Measurements from ENCODE around the gene CERK. TPM values are rescaled to one million over a fixed set of nuclear protein-coding genes. Genes with fewer than 3 reads are reported as not detected.

CERK gene
- total RNA-seq, 1 experiment from 2014 or later = 11.6 TPM

- Mint-ChIP-seq H3K36me3 (ENCODE audit: insufficient read depth, unreplicated experiment) (peaks cover 4% of the 10 kb centered on the region), H3K27ac (ENCODE audit: low read depth, unreplicated experiment) (peak overlapping the region; percentile 82), H3K9me3 (ENCODE audit: unreplicated experiment) (no peaks in the 10 kb centered on the region), H3K4me1 (ENCODE audit: insufficient read depth, unreplicated experiment) (peaks cover 13% of the 10 kb centered on the region), H3K4me3 (ENCODE audit: unreplicated experiment) (no peak overlapping the region), H3K27me3 (ENCODE audit: insufficient read depth, unreplicated experiment) (peaks cover 10% of the 10 kb centered on the region)
- ChIA-PET POLR2A (no interaction called here), CTCF (interaction anchor here (0.9 to 1.2 kb wide), 3 partner anchors 9 to 187 kb away, joined by 3 read pairs; no protein-coding TSS in a partner anchor)
- intact Hi-C loops (cut with micrococcal nuclease) = no loop called here
- DNase-seq (ENCODE audit: unreplicated experiment) = no peak
- no TSS peak for BruUV-seq (replicated peaks)
- TF ChIP-seq CTCF (IDR thresholded peaks at IDR 0.05; ENCODE audit: unreplicated experiment) = no peak
Measured at GRCh38 chr22:46750530-46750800, 12.4 kb upstream of the CERK start.

- no peak overlapping the region for H3K4me3 Mint-ChIP-seq (ENCODE audit: unreplicated experiment)
- intact Hi-C loops (cut with micrococcal nuclease) = no loop called here
- POLR2A ChIA-PET = no interaction called here
- peak overlapping the region; percentile 82 for H3K27ac Mint-ChIP-seq (ENCODE audit: low read depth, unreplicated experiment)
- DNase-seq (ENCODE audit: unreplicated experiment) = no peak
- H3K9me3 Mint-ChIP-seq (ENCODE audit: unreplicated experiment) = no peaks in the 10 kb centered on the region
- no peak for TF ChIP-seq CTCF (IDR thresholded peaks at IDR 0.05; ENCODE audit: unreplicated experiment)
- CTCF ChIA-PET = interaction anchor here (0.6 to 1.2 kb wide), 4 partner anchors 9 to 283 kb away, joined by 3 to 4 read pairs (median 3); no protein-coding TSS in a partner anchor
- peaks cover 10% of the 10 kb centered on the region for H3K4me1 Mint-ChIP-seq (ENCODE audit: insufficient read depth, unreplicated experiment)
- peaks cover 4% of the 10 kb centered on the region for H3K36me3 Mint-ChIP-seq (ENCODE audit: insufficient read depth, unreplicated experiment)
- BruUV-seq (replicated peaks) = no TSS peak
- H3K27me3 Mint-ChIP-seq (ENCODE audit: insufficient read depth, unreplicated experiment) = peaks cover 10% of the 10 kb centered on the region
Measured at GRCh38 chr22:46749682-46750529, 11.9 kb upstream of the CERK start.

GRCh38 chr22:46748908-46749675 is 11.0 kb upstream of the CERK start:
- no peak for TF ChIP-seq CTCF (IDR thresholded peaks at IDR 0.05; ENCODE audit: unreplicated experiment)
- H3K36me3 Mint-ChIP-seq (ENCODE audit: insufficient read depth, unreplicated experiment) = no peaks in the 10 kb centered on the region
- H3K27me3 Mint-ChIP-seq (ENCODE audit: insufficient read depth, unreplicated experiment) = peaks cover 10% of the 10 kb centered on the region
- BruUV-seq (replicated peaks) = no TSS peak
- H3K9me3 Mint-ChIP-seq (ENCODE audit: unreplicated experiment) = no peaks in the 10 kb centered on the region
- intact Hi-C loops (cut with micrococcal nuclease) = no loop called here
- ChIA-PET CTCF (interaction anchor here (0.6 to 2.4 kb wide), 3 partner anchors 10 to 284 kb away, joined by 3 to 11 read pairs (median 4); no protein-coding TSS in a partner anchor), POLR2A (interaction anchor here (0.7 kb wide), 1 partner anchor 113 kb away, joined by 3 read pairs; no protein-coding TSS in a partner anchor)
- peaks cover 3% of the 10 kb centered on the region for H3K4me1 Mint-ChIP-seq (ENCODE audit: insufficient read depth, unreplicated experiment)
- no peak overlapping the region for H3K27ac Mint-ChIP-seq (ENCODE audit: low read depth, unreplicated experiment)
- DNase-seq (ENCODE audit: unreplicated experiment) = no peak
- H3K4me3 Mint-ChIP-seq (ENCODE audit: unreplicated experiment) = no peak overlapping the region

Data from MCF 10A (cell line).